GM12873 (cell line): Measurements from ENCODE around the gene PTPRN2.

Source experiments
- CTCF ChIP-seq: IDR thresholded peaks from 2 replicates; pipeline ENCODE4 v1.5.1; 2012; ENCODE audit warnings: low read depth, mild to moderate bottlenecking, moderate library complexity, low read length, control low read depth; ENCODE audit not compliant: insufficient read depth; ENCODE audit errors: missing control alignments

PTPRN2 gene

GRCh38 chr7:157515342-157516041, 1072.1 kb downstream of the PTPRN2 start:
- TF ChIP-seq CTCF, result no peak

- TF ChIP-seq CTCF, result no peak
Observed at GRCh38 chr7:157514746-157515145, 1072.9 kb downstream of the PTPRN2 start.

- no peak for TF ChIP-seq CTCF
Observed at GRCh38 chr7:157514306-157514705, 1073.3 kb downstream of the PTPRN2 start.

GRCh38 chr7:157513682-157514081, 1073.9 kb downstream of the PTPRN2 start:
- TF ChIP-seq CTCF, result no peak

- TF ChIP-seq CTCF, result no peak
Observed at GRCh38 chr7:157513162-157513621, 1074.4 kb downstream of the PTPRN2 start.

GRCh38 chr7:157509226-157509625, 1078.4 kb downstream of the PTPRN2 start:
- no peak for TF ChIP-seq CTCF

- no peak for TF ChIP-seq CTCF
Observed at GRCh38 chr7:157508477-157508881, 1079.1 kb downstream of the PTPRN2 start.
